ENCODE data around the gene PXDC1.
A peak's percentile ranks its signal among the peaks of the same experiment; 100 is the strongest.

The PXDC1 gene

DNA sequence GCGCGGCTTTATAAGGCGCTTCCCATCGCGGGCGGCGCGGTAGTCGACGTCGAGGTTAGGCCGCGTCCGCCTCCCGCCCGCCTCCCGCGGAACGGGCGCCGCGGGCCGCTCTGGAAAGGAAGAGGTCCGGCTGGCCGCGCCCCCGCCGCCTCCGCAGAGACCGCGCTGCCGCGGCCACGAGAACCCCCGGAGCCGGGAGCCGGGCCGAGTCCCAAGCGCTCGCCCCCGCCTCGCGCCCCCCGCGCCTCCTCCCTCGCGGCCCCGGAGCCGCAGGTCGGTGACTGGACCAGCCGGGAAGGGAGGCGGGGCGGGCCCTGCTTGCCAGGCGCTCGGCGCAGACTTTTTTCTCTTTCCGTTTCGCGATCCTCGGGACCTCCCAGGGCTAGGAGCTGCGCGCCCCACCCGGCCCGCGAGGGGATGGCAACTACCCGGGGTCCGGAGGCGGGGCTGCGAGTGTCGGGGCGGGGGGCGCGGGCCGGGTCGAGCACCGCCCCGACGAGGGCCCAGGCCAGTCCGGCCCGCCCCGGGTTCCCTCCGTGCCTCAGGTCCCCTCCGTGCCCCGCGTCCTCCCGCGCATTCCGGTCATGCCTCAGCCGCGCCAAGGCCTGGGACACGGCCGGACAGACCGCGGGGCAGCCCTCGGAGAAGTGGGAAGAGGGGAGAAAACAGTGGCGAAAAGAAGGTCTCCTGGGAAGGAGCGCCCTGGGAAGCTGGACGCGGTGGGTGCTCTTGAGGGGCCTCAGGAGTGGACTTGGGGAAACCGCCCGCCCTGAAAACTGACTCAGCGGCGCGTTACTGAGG is 417 bp upstream of the PXDC1 start:
- Histone ChIP-seq H3K9me3 (ENCODE audit: control insufficient read depth, insufficient read depth, low read depth, low read length) (no peaks in the 10 kb centered on the region), H3K9ac (ENCODE audit: low read length) (peak overlapping the region; percentile 74), H3K27me3 (ENCODE audit: control insufficient read depth, insufficient read depth, low read length) (peaks cover 47% of the 10 kb centered on the region), H3K4me1 (ENCODE audit: control insufficient read depth, insufficient read depth, low read length) (peaks cover 41% of the 10 kb centered on the region), H3K36me3 (ENCODE audit: control insufficient read depth, insufficient read depth, low read length) (no peaks in the 10 kb centered on the region), H3K4me3 (ENCODE audit: low read depth, low read length) (peak overlapping the region; percentile 67), H3K27ac (ENCODE audit: low read depth, low read length) (no peak overlapping the region; the same call in 1 of the 2 replicates)

DNA sequence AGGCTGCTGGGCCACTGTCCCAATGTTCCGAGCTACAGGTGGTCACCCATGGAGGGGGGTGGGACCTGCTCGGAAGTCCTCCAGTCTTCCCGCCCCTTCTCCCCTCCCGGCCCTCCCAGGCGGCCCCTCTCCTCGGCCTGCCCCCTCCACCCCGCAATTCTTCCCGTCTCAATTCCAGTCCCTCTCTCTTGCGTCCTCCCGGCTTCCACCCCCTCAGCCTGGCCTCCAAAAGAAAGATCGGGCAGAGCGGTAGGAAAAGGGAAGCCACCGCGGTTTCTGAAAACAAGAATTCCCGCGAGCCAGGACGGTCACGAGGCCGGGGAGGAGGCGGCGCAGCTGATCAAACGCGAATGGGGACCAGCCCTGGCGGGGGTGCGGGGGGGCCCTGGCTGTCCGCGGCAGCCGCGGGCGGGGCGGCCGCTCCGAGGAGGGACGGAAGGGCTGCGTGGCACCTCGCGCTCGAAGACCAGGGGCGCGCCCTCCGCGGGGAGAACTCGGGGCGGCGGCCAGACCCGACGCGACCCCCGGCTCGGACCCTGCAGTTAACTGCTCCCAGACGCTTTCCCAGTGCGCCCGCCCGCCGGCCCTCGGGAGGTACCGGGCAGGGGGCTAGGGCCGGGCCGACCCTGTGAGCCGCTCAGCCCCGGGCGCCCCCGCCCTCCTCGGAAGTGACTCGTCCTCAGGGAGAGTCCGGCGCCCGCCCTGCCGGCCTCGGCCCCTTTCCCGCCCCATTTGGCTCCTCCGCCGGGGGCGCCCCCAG is 1.0 kb downstream of the PXDC1 start:
- H3K4me1 ChIP-seq (ENCODE audit: control insufficient read depth, insufficient read depth, low read length), result peaks cover 29% of the 10 kb centered on the region
- H3K9ac ChIP-seq (ENCODE audit: low read length), result peak overlapping the region; percentile 21
- peak overlapping the region; percentile 67 for H3K4me3 ChIP-seq (ENCODE audit: low read depth, low read length)
- peaks cover 47% of the 10 kb centered on the region for H3K27me3 ChIP-seq (ENCODE audit: control insufficient read depth, insufficient read depth, low read length)
- H3K27ac ChIP-seq (ENCODE audit: low read depth, low read length), result no peak overlapping the region
- no peaks in the 10 kb centered on the region for H3K9me3 ChIP-seq (ENCODE audit: control insufficient read depth, insufficient read depth, low read depth, low read length)
- H3K36me3 ChIP-seq (ENCODE audit: control insufficient read depth, insufficient read depth, low read length), result no peaks in the 10 kb centered on the region

DNA sequence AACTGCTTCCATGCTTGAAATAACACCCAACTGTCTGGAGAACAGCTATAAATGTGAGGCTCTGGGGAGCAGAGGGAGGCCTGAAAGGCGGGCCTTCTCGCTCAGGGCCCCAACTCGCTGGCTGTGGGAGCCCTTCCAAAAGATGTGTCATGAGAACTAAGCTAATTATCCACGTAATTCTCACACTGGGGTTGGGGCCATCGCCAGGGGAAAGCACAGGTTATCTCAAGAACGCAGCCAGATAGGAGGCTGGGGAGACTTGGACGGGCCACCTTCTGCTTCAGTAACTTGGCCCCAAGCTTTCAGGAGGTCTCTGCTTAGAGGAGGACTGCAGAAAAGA is 1.6 kb downstream of the PXDC1 start:
- peaks cover 47% of the 10 kb centered on the region for H3K27me3 ChIP-seq (ENCODE audit: control insufficient read depth, insufficient read depth, low read length)
- no peaks in the 10 kb centered on the region for H3K9me3 ChIP-seq (ENCODE audit: control insufficient read depth, insufficient read depth, low read depth, low read length)
- H3K4me3 ChIP-seq (ENCODE audit: low read depth, low read length), result peak overlapping the region; percentile 67
- H3K9ac ChIP-seq (ENCODE audit: low read length), result no peak overlapping the region
- H3K27ac ChIP-seq (ENCODE audit: low read depth, low read length), result no peak overlapping the region
- H3K36me3 ChIP-seq (ENCODE audit: control insufficient read depth, insufficient read depth, low read length), result no peaks in the 10 kb centered on the region
- peaks cover 29% of the 10 kb centered on the region for H3K4me1 ChIP-seq (ENCODE audit: control insufficient read depth, insufficient read depth, low read length)

DNA sequence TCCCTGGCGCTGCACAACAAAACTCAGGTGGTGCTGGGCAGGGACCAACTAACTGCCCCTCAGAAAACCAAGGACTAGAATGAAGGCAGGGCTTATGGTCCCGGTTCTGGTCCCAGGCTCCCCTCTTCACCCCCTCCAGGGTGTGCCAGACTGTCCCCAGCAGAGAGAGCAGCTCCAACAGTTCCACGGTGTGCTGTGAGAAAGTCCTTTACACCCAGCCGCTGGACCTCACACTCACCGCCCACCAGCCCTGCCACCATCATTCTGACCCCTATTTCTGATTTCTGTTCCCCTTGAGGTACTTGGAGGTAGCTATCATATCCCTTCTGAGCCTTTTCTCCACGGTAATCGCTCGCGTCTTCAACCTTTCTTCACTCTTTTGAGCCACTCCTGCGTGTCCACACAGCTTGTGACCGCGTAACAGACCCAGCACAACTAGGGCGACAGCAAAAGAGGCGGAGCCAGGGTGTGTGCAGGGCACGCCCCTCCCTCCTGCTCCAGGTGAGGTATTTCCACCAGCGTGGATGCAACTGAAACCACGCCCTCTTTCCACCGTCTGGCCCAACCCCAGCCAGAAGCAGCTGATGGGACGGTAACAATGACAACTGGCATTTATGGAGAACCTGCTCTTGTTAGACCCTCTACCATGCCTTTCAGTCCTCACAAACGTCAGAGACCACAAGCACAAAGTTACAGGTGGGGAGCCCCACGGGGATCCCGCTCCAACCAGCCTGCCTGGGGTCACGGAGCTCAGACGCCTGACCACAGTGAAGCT is 2.3 kb downstream of the PXDC1 start:
- no peak overlapping the region for H3K27ac ChIP-seq (ENCODE audit: low read depth, low read length)
- peaks cover 47% of the 10 kb centered on the region for H3K27me3 ChIP-seq (ENCODE audit: control insufficient read depth, insufficient read depth, low read length)
- H3K9ac ChIP-seq (ENCODE audit: low read length), result no peak overlapping the region

DNA sequence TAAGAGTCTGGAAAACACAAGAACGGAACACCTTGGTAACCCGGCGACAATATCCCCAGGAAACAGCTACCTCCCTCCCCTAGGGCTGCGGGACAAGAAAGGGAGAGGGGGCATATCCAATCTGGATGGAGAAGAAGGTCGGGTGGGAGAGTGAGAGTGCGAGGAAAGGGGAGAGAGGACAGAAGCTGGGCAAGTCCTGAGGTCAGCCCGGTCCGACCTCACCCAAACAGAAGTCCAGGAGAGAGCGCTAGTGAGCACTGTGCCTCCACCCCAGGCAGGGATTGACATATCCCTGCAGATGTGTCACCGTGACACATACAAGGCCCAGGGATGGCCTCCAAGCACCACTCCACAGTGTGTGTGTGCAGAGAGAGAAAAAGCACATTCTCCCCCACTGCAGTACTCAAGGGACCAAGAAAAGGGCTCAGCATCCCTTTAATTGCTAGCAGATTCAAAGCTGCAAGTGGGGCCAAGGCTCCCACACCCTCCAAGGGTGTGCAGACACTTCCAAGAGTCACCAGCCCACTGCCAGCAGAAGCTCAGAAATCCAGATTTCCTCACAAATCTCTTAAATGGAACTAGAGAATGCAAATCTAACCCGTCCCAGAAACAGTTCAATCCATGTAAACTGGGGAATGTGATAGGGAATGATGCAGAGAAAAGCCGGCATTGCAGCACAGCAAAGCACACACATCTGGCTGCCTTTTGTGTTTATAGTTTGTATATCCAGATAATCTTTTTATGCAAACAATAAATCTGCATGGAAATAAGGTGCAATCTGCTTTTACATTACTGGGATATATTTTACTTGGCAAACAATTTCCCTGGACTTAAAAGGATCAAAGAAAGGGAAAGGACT is 3.1 kb downstream of the PXDC1 start:
- Histone ChIP-seq H3K27ac (ENCODE audit: low read depth, low read length) (no peak overlapping the region), H3K36me3 (ENCODE audit: control insufficient read depth, insufficient read depth, low read length) (no peaks in the 10 kb centered on the region), H3K9me3 (ENCODE audit: control insufficient read depth, insufficient read depth, low read depth, low read length) (no peaks in the 10 kb centered on the region), H3K4me3 (ENCODE audit: low read depth, low read length) (no peak overlapping the region), H3K27me3 (ENCODE audit: control insufficient read depth, insufficient read depth, low read length) (peaks cover 44% of the 10 kb centered on the region), H3K9ac (ENCODE audit: low read length) (no peak overlapping the region), H3K4me1 (ENCODE audit: control insufficient read depth, insufficient read depth, low read length) (peaks cover 32% of the 10 kb centered on the region)

More for the DNA sequence above, 2.3 kb downstream of the PXDC1 start:
- no peaks in the 10 kb centered on the region for H3K36me3 ChIP-seq (ENCODE audit: control insufficient read depth, insufficient read depth, low read length)
- H3K4me1 ChIP-seq (ENCODE audit: control insufficient read depth, insufficient read depth, low read length), result peaks cover 30% of the 10 kb centered on the region
- H3K9me3 ChIP-seq (ENCODE audit: control insufficient read depth, insufficient read depth, low read depth, low read length), result no peaks in the 10 kb centered on the region
- H3K4me3 ChIP-seq (ENCODE audit: low read depth, low read length), result no peak overlapping the region

DNA sequence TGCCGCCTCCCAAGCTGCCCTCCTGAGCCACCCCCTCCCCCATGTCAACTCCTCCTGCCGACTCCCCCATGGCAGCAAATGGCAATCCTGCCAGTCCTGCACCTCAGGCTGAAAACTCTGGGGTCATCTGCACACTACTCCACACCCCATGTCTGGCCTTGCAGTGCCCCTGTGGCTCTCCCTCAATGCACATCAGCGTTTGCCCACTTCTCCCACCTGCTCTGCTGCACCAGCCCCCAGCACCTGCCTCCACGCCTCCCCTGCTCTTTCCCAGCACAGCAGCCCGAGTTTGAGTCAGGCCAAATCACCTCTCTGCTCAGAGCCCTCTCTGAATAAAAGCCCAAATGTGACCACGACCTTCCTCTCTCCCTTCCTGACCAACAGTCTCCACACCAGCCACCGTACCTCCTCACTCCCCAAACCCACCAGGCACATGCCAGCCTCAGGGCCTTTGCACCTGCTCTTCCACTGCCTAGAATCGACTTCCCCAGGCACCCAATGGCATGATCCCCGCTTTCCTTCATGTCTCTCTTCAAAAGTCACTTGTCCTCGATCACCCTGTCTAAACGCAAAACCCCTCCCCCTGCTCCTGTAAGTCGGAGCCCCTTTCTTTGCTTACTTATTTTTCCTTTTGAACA is 4.3 kb downstream of the PXDC1 start:
- Histone ChIP-seq H3K9ac (ENCODE audit: low read length) (no peak overlapping the region), H3K9me3 (ENCODE audit: control insufficient read depth, insufficient read depth, low read depth, low read length) (no peaks in the 10 kb centered on the region), H3K4me3 (ENCODE audit: low read depth, low read length) (no peak overlapping the region), H3K36me3 (ENCODE audit: control insufficient read depth, insufficient read depth, low read length) (no peaks in the 10 kb centered on the region), H3K4me1 (ENCODE audit: control insufficient read depth, insufficient read depth, low read length) (peaks cover 30% of the 10 kb centered on the region), H3K27me3 (ENCODE audit: control insufficient read depth, insufficient read depth, low read length) (peaks cover 32% of the 10 kb centered on the region), H3K27ac (ENCODE audit: low read depth, low read length) (no peak overlapping the region)

DNA sequence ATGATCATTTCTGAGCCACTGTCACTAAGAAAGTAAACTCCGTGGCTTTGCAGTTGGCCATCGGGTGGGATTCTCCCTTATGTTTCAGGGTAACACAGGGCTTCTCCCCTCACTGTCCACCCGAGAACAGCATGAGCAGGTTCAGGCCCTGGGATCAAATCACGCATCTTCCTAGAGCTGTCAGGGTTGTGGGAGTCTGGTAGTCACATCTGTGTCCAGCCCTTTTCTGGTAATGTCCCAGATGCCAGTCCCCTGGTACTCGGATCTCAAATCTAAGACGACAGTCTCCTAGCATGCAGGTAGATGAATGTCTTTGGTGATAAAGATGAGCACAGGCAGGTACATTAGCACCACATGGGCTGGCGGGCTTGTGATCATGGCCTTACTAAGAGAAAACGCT is 4.8 kb downstream of the PXDC1 start:
- Histone ChIP-seq H3K9ac (ENCODE audit: low read length) (no peak overlapping the region), H3K27me3 (ENCODE audit: control insufficient read depth, insufficient read depth, low read length) (peaks cover 28% of the 10 kb centered on the region), H3K9me3 (ENCODE audit: control insufficient read depth, insufficient read depth, low read depth, low read length) (no peaks in the 10 kb centered on the region), H3K36me3 (ENCODE audit: control insufficient read depth, insufficient read depth, low read length) (no peaks in the 10 kb centered on the region), H3K27ac (ENCODE audit: low read depth, low read length) (no peak overlapping the region), H3K4me1 (ENCODE audit: control insufficient read depth, insufficient read depth, low read length) (peaks cover 29% of the 10 kb centered on the region), H3K4me3 (ENCODE audit: low read depth, low read length) (no peak overlapping the region)

DNA sequence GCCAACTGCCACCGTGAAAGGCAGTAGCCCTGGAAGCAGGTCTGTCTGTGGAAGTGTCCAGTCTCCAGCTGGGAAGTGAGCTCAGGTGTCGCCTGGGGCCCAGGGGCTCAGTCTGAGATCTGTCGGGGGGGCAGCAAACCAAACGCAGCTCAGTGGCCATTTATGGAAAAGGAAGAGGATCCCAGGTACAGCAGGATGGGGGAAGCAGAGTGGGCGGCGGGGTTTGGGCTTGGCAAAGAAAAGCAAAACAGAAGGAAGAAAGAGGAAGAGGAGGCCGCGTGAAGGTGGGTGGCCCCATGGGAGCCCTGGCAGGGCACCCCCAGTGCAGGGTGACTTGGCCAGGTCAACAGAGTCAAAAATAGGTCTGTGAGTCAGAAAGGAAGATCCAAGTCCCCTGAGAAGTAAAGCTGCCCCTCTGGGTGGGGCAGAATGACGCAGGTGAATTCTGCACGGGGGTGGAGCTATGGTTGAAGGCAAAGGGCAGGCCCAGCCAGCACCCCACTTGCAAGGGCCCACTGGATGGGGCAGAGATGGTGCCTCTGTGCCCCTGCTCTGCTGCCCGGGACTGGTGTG is 5.3 kb downstream of the PXDC1 start:
- H3K36me3 ChIP-seq (ENCODE audit: control insufficient read depth, insufficient read depth, low read length), result no peaks in the 10 kb centered on the region
- H3K9ac ChIP-seq (ENCODE audit: low read length), result no peak overlapping the region
- no peak overlapping the region for H3K4me3 ChIP-seq (ENCODE audit: low read depth, low read length)
- peaks cover 28% of the 10 kb centered on the region for H3K27me3 ChIP-seq (ENCODE audit: control insufficient read depth, insufficient read depth, low read length)
- peaks cover 33% of the 10 kb centered on the region for H3K4me1 ChIP-seq (ENCODE audit: control insufficient read depth, insufficient read depth, low read length)
- no peaks in the 10 kb centered on the region for H3K9me3 ChIP-seq (ENCODE audit: control insufficient read depth, insufficient read depth, low read depth, low read length)
- no peak overlapping the region for H3K27ac ChIP-seq (ENCODE audit: low read depth, low read length)

DNA sequence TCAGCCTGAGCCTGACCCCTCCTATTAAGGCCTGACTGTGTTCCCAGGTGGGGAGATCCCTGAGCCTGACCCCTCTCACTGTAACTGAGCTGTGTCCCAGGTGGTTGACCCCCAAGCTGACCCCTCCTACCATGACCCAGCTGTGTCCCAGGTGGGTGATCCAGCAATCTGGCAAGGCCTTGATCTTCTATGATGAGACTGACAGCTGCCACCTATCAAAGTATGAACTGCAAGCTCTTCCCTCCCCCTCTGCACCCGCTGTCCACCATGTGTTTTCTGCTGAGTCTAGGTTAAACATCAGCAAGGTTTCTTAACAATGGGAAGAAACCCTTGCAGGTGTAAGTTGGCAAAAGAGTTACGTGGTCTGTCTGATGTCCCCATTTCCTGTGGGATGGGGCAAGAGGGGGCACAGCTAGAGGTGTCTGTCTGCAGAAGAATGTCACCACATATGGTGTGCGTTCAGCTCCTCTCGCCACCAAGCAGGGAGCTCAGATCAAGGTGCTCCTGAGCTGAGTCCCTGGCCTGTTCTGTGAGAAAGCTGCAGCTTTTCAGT is 5.9 kb downstream of the PXDC1 start:
- Histone ChIP-seq H3K27ac (ENCODE audit: low read depth, low read length) (no peak overlapping the region), H3K36me3 (ENCODE audit: control insufficient read depth, insufficient read depth, low read length) (no peaks in the 10 kb centered on the region), H3K4me3 (ENCODE audit: low read depth, low read length) (no peak overlapping the region)

More for the DNA sequence above, 5.9 kb downstream of the PXDC1 start:
- peaks cover 36% of the 10 kb centered on the region for H3K4me1 ChIP-seq (ENCODE audit: control insufficient read depth, insufficient read depth, low read length)
- H3K27me3 ChIP-seq (ENCODE audit: control insufficient read depth, insufficient read depth, low read length), result peaks cover 24% of the 10 kb centered on the region
- H3K9me3 ChIP-seq (ENCODE audit: control insufficient read depth, insufficient read depth, low read depth, low read length), result no peaks in the 10 kb centered on the region
- H3K9ac ChIP-seq (ENCODE audit: low read length), result no peak overlapping the region
